H1 (cell line): Measurements from ENCODE around the gene MBOAT2. TPM values are rescaled to one million over a fixed set of nuclear protein-coding genes. Genes with fewer than 3 reads are reported as not detected.

Experiments used
- CTCF ChIA-PET: fragments of 300-600 bp; sonication (Branson Sonifier 250); formaldehyde crosslinking; loops from one replicate; lab custom pipeline; 2021; ENCODE audit not compliant: partially characterized antibody; lab: Charles Lee
- POLR2A ChIA-PET: fragments of 300-600 bp; sonication (Branson Sonifier 250); formaldehyde crosslinking; loops from one replicate; lab custom pipeline; 2021; ENCODE audit warnings: inconsistent platforms; ENCODE audit not compliant: partially characterized antibody; lab: Charles Lee
- DNase-seq, 2 experiments: peaks; one replicate each; pipeline versions ENCODE4 v3.0.0 to v3.0.0-alpha.2; 2010 to 2022; ENCODE audit warnings: low spot score in 2 of 2, low read depth in 1 of 2, mixed read lengths in 1 of 2
- FAIRE-seq: peaks from 2 replicates; lab custom pipeline; 2011; peaks lifted over from hg19 to GRCh38; lab: Jason Lieb, UNC
- H2AFZ ChIP-seq: 2 replicates; pipeline ENCODE4 v1.8.1; 2012; ENCODE audit warnings: low read length, inconsistent platforms
- H2AK5ac ChIP-seq: 2 replicates; pipeline ENCODE4 v1.6.1; 2013; ENCODE audit warnings: low read depth, low read length
- H2BK120ac ChIP-seq: replicated peaks from 2 replicates; pipeline ENCODE3; 2013; ENCODE audit warnings: low read depth, low read length, inconsistent platforms
- H2BK12ac ChIP-seq: 2 replicates; pipeline ENCODE4 v1.6.1; 2013; ENCODE audit warnings: low read depth, low read length
- H2BK15ac ChIP-seq: 2 replicates; pipeline ENCODE4 v1.6.1; 2013; ENCODE audit warnings: low read length
- H2BK20ac ChIP-seq: 2 replicates; pipeline ENCODE4 v1.6.1; 2013; ENCODE audit warnings: low read length
- H2BK5ac ChIP-seq: 2 replicates; pipeline ENCODE4 v1.6.1; 2013; ENCODE audit warnings: low read depth, low read length
- H3K14ac ChIP-seq: 2 replicates; pipeline ENCODE4 v1.6.1; 2013; ENCODE audit warnings: inconsistent platforms; ENCODE audit not compliant: insufficient read length
- H3K18ac ChIP-seq: 2 replicates; pipeline ENCODE4 v1.6.1; 2013; ENCODE audit warnings: low read length; ENCODE audit errors: extremely low read depth
- H3K23ac ChIP-seq: 2 replicates; pipeline ENCODE4 v1.6.1; 2013; ENCODE audit warnings: inconsistent platforms; ENCODE audit not compliant: insufficient read length
- H3K23me2 ChIP-seq: 2 replicates; pipeline ENCODE4 v1.6.1; 2013; ENCODE audit warnings: low read depth, low read length
- H3K27ac ChIP-seq: 2 replicates; pipeline ENCODE4 v1.6.1; 2011; ENCODE audit warnings: low read depth, low read length, inconsistent platforms
- H3K27me3 ChIP-seq, 4 experiments: replicated peaks in 1 of 4; 1 replicate in 1 of 4; 2 replicates in 3 of 4; pipeline versions ENCODE4 v1.6.1 to v1.8.1; 2011 to 2013; ENCODE audit warnings: low read length in 3 of 4, mild to moderate bottlenecking in 3 of 4, inconsistent platforms in 2 of 4, mixed read lengths in 2 of 4, moderate library complexity in 1 of 4; ENCODE audit not compliant: control insufficient read depth in 3 of 4, insufficient read depth in 3 of 4; ENCODE audit errors: extremely low read depth in 1 of 4
- H3K36me3 ChIP-seq, 4 experiments: 2 replicates each; pipeline versions ENCODE4 v1.6.1 to v1.8.1; 2011 to 2013; ENCODE audit warnings: mild to moderate bottlenecking in 4 of 4, low read length in 3 of 4, moderate library complexity in 2 of 4, control low read depth in 1 of 4, inconsistent platforms in 1 of 4; ENCODE audit not compliant: insufficient read depth in 4 of 4, control insufficient read depth in 2 of 4
- H3K4ac ChIP-seq: replicated peaks from 2 replicates; pipeline ENCODE3; 2013; ENCODE audit warnings: low read length, low read depth, mixed read lengths, inconsistent platforms; ENCODE audit not compliant: insufficient read length
- H3K4me1 ChIP-seq, 4 experiments: replicated peaks in 1 of 4; 1 replicate in 1 of 4; 2 replicates in 3 of 4; pipeline versions ENCODE4 v1.6.1 to v1.8.1; 2011 to 2013; ENCODE audit warnings: low read length in 3 of 4, inconsistent platforms in 2 of 4, mixed read lengths in 1 of 4; ENCODE audit not compliant: insufficient read depth in 4 of 4, control insufficient read depth in 3 of 4
- H3K4me2 ChIP-seq, 2 experiments: 2 replicates each; pipeline versions ENCODE4 v1.6.1 to v1.8.1; 2011 to 2013; ENCODE audit warnings: low read depth in 2 of 2, low read length in 2 of 2, control low read depth in 1 of 2, inconsistent platforms in 1 of 2, mild to moderate bottlenecking in 1 of 2; ENCODE audit not compliant: insufficient read depth in 1 of 2
- H3K4me3 ChIP-seq, 4 experiments: fragments of 200-600, 300-600 bp in 1 of 4; sonication (generic), shearing (Covaris generic), sonication (Bioruptor Twin) in 1 of 4; 2 replicates each; pipeline versions ENCODE4 v1.5.1 to v1.8.1; 2011 to 2016; ENCODE audit warnings: low read length in 4 of 4, low read depth in 3 of 4, control low read depth in 2 of 4, inconsistent platforms in 2 of 4, mild to moderate bottlenecking in 2 of 4, mixed read lengths in 1 of 4, moderate library complexity in 1 of 4; ENCODE audit not compliant: insufficient read depth in 2 of 4; ENCODE audit errors: extremely low read depth in 1 of 4
- H3K56ac ChIP-seq: replicated peaks from 2 replicates; pipeline ENCODE3; 2013; ENCODE audit warnings: low read depth, mild to moderate bottlenecking, mixed read lengths, low read length, inconsistent platforms; ENCODE audit not compliant: insufficient read length
- H3K79me1 ChIP-seq: 2 replicates; pipeline ENCODE4 v1.6.1; 2013; ENCODE audit warnings: low read depth, low read length, control low read depth
- H3K79me2 ChIP-seq, 2 experiments: 2 replicates each; pipeline versions ENCODE4 v1.6.1 to v1.8.1; 2012 to 2013; ENCODE audit warnings: low read length in 2 of 2, mild to moderate bottlenecking in 2 of 2, inconsistent platforms in 1 of 2; ENCODE audit not compliant: insufficient read depth in 2 of 2, control insufficient read depth in 1 of 2
- H3K9ac ChIP-seq, 4 experiments: replicated peaks in 1 of 4; 1 replicate in 1 of 4; 2 replicates in 3 of 4; pipeline versions ENCODE4 v1.6.1 to v1.8.1; 2011 to 2013; ENCODE audit warnings: low read depth in 3 of 4, low read length in 3 of 4, control low read depth in 2 of 4, mild to moderate bottlenecking in 2 of 4, moderate library complexity in 2 of 4, inconsistent platforms in 1 of 4; ENCODE audit errors: extremely low read depth in 1 of 4
- H3K9me3 ChIP-seq, 2 experiments: 2 replicates each; pipeline versions ENCODE4 v1.6.1 to v1.8.1; 2012 to 2013; ENCODE audit warnings: mild to moderate bottlenecking in 2 of 2, moderate library complexity in 2 of 2, control low read depth in 1 of 2, inconsistent platforms in 1 of 2, low read depth in 1 of 2, low read length in 1 of 2, mixed read lengths in 1 of 2; ENCODE audit not compliant: insufficient read depth in 2 of 2
- H4K20me1 ChIP-seq, 2 experiments: replicated peaks in 1 of 2; 2 replicates each; pipeline versions ENCODE3 to v1.8.1; 2011 to 2013; ENCODE audit warnings: inconsistent platforms in 2 of 2, low read length in 2 of 2, mild to moderate bottlenecking in 1 of 2; ENCODE audit not compliant: insufficient read depth in 2 of 2, control insufficient read depth in 1 of 2
- H4K5ac ChIP-seq: 2 replicates; pipeline ENCODE4 v1.6.1; 2013; ENCODE audit warnings: low read length, low read depth, mixed read lengths, inconsistent platforms; ENCODE audit not compliant: insufficient read length
- H4K8ac ChIP-seq: 2 replicates; pipeline ENCODE4 v1.8.0; 2013; ENCODE audit warnings: mild to moderate bottlenecking, moderate library complexity, low read length, inconsistent platforms; ENCODE audit not compliant: insufficient read depth; ENCODE audit errors: extremely low read depth
- H4K91ac ChIP-seq: replicated peaks from 2 replicates; pipeline ENCODE3; 2013; ENCODE audit warnings: low read length, mixed read lengths, inconsistent platforms; ENCODE audit not compliant: insufficient read length
- ATF3 ChIP-seq: IDR thresholded peaks from 2 replicates; pipeline ENCODE4 v1.6.1; 2011; ENCODE audit warnings: low read depth, mild to moderate bottlenecking, low read length; ENCODE audit not compliant: insufficient read depth
- KDM4A ChIP-seq: IDR thresholded peaks from one replicate; pipeline ENCODE4 v1.7.1; 2012; ENCODE audit warnings: low read depth, mild to moderate bottlenecking, moderate library complexity, low read length, inconsistent platforms; ENCODE audit not compliant: severe bottlenecking
- KDM5A ChIP-seq: fragments of 200-600 bp; IDR thresholded peaks from 2 replicates; pipeline ENCODE4 v1.7.1; 2012; ENCODE audit warnings: mild to moderate bottlenecking, low read length, inconsistent platforms, mixed read lengths
- NANOG ChIP-seq: IDR thresholded peaks from 2 replicates; pipeline ENCODE4 v1.6.1; 2011; ENCODE audit warnings: low read length, low read depth, mild to moderate bottlenecking, inconsistent platforms; ENCODE audit not compliant: insufficient read depth, poor library complexity, severe bottlenecking
- POLR2A ChIP-seq, 2 experiments: IDR thresholded peaks; 1 replicate in 1 of 2; 2 replicates in 1 of 2; pipeline ENCODE4 v1.6.1; 2011; ENCODE audit warnings: low read depth in 2 of 2, low read length in 2 of 2, mild to moderate bottlenecking in 2 of 2; ENCODE audit errors: control extremely low read depth in 1 of 2
- SP1 ChIP-seq: IDR thresholded peaks from 2 replicates; pipeline ENCODE4 v1.6.1; 2011; ENCODE audit warnings: low read depth, low read length
- TEAD4 ChIP-seq: IDR thresholded peaks from 2 replicates; pipeline ENCODE4 v1.6.1; 2012; ENCODE audit warnings: low read depth, low read length, inconsistent platforms, mixed read lengths
- ZNF274 ChIP-seq: IDR thresholded peaks from 2 replicates; pipeline ENCODE4 v1.7.0; 2012; ENCODE audit warnings: low read length, borderline replicate concordance; ENCODE audit errors: extremely low read depth
- WGBS, 2 experiments: shearing (Covaris generic) in 1 of 2; methylation state at CpG; one replicate each; pipeline versions ENCODE4 v1.1.6 to v1.1.7; 2013 to 2015; ENCODE audit warnings: low lambda C conversion rate in 2 of 2, mixed read lengths in 2 of 2, inconsistent platforms in 1 of 2, low coverage in 1 of 2, missing lambda C conversion rate in 1 of 2; ENCODE audit not compliant: insufficient replicate concordance in 2 of 2, insufficient coverage in 1 of 2, insufficient read length in 1 of 2; ENCODE audit errors: extremely low coverage in 1 of 2, missing lambda C conversion rate in 1 of 2; 5-methylcytosine and 5-hydroxymethylcytosine counted together
- polyA plus RNA-seq, 7 experiments: library from polyadenylated mRNA; depleted of rRNA in 3 of 7; stranded (reverse) in 5 of 7; unstranded in 2 of 7; fragments of >200 nt in 5 of 7; fragments of 200-250 nt in 2 of 7; gene quantifications; 1 replicate in 5 of 7; 2 replicates in 1 of 7; 4 replicates in 1 of 7; pipeline versions ENCODE4 v1.2.1 to v1.2.3, GENCODE V29; 2011 to 2013; ENCODE audit warnings: missing spikeins in 2 of 7, mixed read lengths in 2 of 7
- total RNA-seq: library from RNA; stranded (reverse); fragmentation: NEBNext Ultra II Directional; extraction: Animal tissue kit (Norgen Biotek cat#: 25700); gene quantifications from 2 replicates; pipeline ENCODE4 v1.2.1, GENCODE V29; 2021
- TF ChIP-seq, protein P1 (sequence below): IDR thresholded peaks from 2 replicates; pipeline ENCODE4 v1.6.1; 2012; ENCODE audit warnings: low read length, inconsistent platforms

MBOAT2 gene
- total and polyA plus RNA-seq, 2 of the 8 experiments (the other 6 are each of a cell fraction or from before 2014, with no cell fraction given), result 11.2 to 23.4 TPM

DNA sequence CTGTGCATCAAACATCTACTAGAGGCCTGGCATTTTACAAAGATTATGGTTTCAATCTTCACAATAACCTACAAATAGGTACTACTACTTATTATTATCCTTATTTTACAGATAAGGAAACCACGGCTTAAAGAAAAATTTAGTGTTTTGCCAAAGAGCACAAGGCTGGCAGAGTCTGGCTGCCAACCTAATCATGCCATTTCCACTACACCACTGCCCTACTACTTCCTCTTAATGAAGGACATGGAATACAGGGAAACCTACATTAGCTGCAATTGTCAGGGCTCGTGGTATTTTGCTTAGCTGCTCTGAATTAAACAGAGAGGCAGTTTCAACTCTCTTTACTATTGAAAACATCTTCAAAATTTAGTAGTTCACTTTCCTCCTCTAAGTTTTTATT, 5.9 kb downstream of the MBOAT2 start:
- Histone ChIP-seq H3K23me2 (no peaks in the 10 kb centered on the region), H4K20me1 (peaks cover 2 to 9% of the 10 kb centered on the region in 2 experiments), H3K4me1 (peaks cover 3 to 9% (median 7%) of the 10 kb centered on the region in 4 experiments), H2AFZ (no peak overlapping the region), H3K27me3 (no peaks in the 10 kb centered on the region), H3K9me3 (no peaks in the 10 kb centered on the region), H3K79me2 (peaks cover 6 to 76% of the 10 kb centered on the region in 2 experiments), H2AK5ac (no peak overlapping the region), H3K56ac (no peak overlapping the region), H2BK15ac (no peak overlapping the region), H2BK12ac (no peak overlapping the region), H4K8ac (no peak overlapping the region), H2BK5ac (no peak overlapping the region), H3K27ac (no peak overlapping the region), H3K4me3 (no peak overlapping the region), H3K4me2 (no peak overlapping the region), H3K79me1 (peaks cover 5% of the 10 kb centered on the region; the same call in 1 of the 2 replicates), H3K14ac (no peak overlapping the region), H3K18ac (no peak overlapping the region), H3K23ac (no peak overlapping the region), H2BK120ac (no peak overlapping the region), H3K9ac (no peak overlapping the region), H3K4ac (no peak overlapping the region), H4K5ac (no peak overlapping the region), H3K36me3 (no peaks in the 10 kb centered on the region), H4K91ac (no peak overlapping the region), H2BK20ac (no peak overlapping the region)
- FAIRE-seq (no peak), DNase-seq (no peak)
- WGBS, 2 experiments, result 95% methylated on average over 2 of the region's 2 CpGs; no CpG with 5 or more reads in 1 of the 2 experiments
- TF ChIP-seq ATF3, result no peak
- no peak for TF ChIP-seq ZNF274
- no peak for TF ChIP-seq KDM5A
- no peak for TF ChIP-seq KDM4A
- TF ChIP-seq POLR2A (IDR thresholded peaks at IDR 0.05; ENCODE audit: control extremely low read depth in 1 of 2, low read depth in 2 of 2, low read length in 2 of 2), result no peak
- TF ChIP-seq TEAD4, result no peak
- no peak for TF ChIP-seq SP1
- TF ChIP-seq NANOG, result no peak
- TF ChIP-seq, protein P1, sequence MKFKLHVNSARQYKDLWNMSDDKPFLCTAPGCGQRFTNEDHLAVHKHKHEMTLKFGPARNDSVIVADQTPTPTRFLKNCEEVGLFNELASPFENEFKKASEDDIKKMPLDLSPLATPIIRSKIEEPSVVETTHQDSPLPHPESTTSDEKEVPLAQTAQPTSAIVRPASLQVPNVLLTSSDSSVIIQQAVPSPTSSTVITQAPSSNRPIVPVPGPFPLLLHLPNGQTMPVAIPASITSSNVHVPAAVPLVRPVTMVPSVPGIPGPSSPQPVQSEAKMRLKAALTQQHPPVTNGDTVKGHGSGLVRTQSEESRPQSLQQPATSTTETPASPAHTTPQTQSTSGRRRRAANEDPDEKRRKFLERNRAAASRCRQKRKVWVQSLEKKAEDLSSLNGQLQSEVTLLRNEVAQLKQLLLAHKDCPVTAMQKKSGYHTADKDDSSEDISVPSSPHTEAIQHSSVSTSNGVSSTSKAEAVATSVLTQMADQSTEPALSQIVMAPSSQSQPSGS, result no peak
- POLR2A ChIA-PET, result no interaction called here
- CTCF ChIA-PET, result interaction anchor here (0.6 to 1.2 kb wide), 3 partner anchors 9 to 13 kb away, joined by 3 read pairs; no protein-coding TSS in a partner anchor
